Epidermal melanocyte (primary cell): ENCODE measurements around the gene BRSK2.

Experiments used
- DNase-seq: peaks from one replicate; pipeline ENCODE4 v3.0.0; 2011; ENCODE audit warnings: low spot score; ENCODE audit not compliant: insufficient read length

BRSK2 gene

DNA sequence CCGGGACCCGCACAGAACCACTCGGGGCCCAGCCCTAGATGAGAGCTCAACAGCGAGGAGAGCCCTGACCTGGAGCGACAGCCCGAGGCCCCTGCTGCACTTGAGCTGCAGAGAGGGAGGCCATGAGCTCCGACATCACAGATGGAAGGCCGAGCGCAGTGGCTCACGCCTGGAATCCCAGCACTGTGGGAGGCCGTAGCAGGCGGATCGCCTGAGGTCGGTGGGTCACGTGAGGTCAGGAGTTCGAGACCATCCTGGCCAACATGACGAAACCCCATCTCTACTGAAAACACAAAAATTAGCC lies 13.8 kb upstream of the BRSK2 start:
- no peak for DNase-seq

GRCh38 chr11:1377231-1377780 lies 12.4 kb upstream of the BRSK2 start:
- DNase-seq, result no peak

GRCh38 chr11:1381793-1382425 lies 7.8 kb upstream of the BRSK2 start:
- no peak for DNase-seq

DNA sequence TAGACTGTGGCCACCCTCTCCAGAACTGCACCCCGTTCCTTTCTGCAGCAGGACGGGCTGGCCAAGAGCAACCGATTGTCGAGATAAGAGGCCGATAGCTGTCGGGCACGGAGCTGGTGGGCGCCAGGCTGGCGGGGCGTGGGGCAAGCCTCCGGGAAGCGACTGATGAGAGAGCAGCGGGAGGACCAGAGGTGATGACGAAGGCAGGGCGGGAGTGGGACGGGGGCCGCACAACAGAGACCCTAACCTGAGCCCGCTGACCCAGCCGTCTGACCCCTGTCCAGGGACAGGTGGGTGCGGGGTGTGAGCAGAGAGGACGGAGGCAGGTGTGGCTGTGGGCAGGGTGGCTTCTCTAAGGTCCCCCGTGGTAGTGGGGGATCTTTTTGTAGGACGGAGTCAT lies 7.3 kb upstream of the BRSK2 start:
- DNase-seq, result no peak

- DNase-seq, result peak; percentile 65
Observed at GRCh38 chr11:1382831-1383607, 6.7 kb upstream of the BRSK2 start.

GRCh38 chr11:1384199-1384970 lies 5.3 kb upstream of the BRSK2 start:
- DNase-seq, result no peak

GRCh38 chr11:1387521-1387920 lies 2.2 kb upstream of the BRSK2 start:
- no peak for DNase-seq

- no peak for DNase-seq
Observed at GRCh38 chr11:1387961-1388762, 1.6 kb upstream of the BRSK2 start.

DNA sequence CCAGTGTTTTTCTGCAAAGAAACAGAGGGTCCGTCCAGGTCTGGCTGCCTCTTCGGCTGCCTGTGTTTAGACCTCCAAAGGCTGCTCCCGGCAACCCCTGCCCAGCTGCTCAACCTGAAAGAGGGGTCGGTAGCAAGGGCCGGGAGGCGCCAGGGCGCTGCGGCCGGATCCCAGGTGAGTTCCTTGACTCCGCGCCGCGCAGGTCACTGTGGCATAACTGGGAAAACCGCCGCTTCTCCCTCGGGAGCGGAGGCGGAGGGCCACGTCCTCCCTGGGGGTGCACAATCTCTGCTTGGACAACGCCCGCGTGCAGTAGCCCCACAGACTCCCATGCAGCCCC lies 1.0 kb upstream of the BRSK2 start:
- DNase-seq, result no peak

DNA sequence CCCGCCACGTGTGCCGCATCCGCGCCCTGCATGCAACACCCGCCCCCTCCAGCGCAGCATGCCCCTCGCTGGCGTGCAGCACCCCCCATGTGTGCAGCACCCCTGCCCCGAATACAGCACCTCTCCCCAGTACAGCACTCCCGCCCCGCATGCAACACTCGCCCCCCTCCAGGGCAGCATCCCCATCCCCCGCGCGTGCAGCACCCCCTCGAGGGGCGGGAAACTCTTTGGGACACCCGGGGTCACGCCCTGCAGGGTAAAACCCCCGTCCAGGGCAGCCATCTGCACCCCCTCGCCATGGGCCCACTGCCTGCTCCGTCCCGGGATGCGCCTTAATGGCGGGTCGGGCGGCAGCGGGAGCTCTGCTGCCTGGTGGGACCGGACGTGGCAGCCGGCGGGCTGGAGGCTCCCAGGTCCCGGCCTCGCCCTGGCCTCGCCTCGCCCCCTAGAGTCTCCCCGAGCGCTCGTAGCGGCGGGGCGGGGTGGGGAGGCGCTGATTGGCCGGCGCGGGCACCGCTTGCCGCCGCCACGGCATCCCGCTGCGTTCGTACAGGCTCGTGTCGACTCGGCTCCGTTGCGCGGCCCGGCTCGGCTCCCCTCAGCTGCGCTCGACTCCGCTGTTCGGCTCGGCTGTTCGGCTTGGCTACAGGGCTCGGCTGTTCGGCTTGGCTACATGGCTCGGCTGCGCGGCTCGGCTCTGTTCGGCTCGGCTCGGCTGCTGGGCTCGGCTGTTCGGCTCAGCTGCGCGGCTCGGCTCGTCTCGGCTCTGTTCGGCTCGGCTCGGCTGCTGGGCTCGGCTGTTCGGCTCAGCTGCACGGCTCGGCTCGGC lies 417 bp upstream of the BRSK2 start:
- DNase-seq, result peak; percentile 96

- no peak for DNase-seq
Observed at GRCh38 chr11:1390569-1391164, 933 bp downstream of the BRSK2 start.

GRCh38 chr11:1391165-1392075 lies 1.7 kb downstream of the BRSK2 start:
- no peak for DNase-seq

- no peak for DNase-seq
Observed at GRCh38 chr11:1392111-1392510, 2.4 kb downstream of the BRSK2 start.

GRCh38 chr11:1392561-1392960 lies 2.8 kb downstream of the BRSK2 start:
- no peak for DNase-seq

GRCh38 chr11:1393038-1393710 lies 3.4 kb downstream of the BRSK2 start:
- DNase-seq, result no peak

DNA sequence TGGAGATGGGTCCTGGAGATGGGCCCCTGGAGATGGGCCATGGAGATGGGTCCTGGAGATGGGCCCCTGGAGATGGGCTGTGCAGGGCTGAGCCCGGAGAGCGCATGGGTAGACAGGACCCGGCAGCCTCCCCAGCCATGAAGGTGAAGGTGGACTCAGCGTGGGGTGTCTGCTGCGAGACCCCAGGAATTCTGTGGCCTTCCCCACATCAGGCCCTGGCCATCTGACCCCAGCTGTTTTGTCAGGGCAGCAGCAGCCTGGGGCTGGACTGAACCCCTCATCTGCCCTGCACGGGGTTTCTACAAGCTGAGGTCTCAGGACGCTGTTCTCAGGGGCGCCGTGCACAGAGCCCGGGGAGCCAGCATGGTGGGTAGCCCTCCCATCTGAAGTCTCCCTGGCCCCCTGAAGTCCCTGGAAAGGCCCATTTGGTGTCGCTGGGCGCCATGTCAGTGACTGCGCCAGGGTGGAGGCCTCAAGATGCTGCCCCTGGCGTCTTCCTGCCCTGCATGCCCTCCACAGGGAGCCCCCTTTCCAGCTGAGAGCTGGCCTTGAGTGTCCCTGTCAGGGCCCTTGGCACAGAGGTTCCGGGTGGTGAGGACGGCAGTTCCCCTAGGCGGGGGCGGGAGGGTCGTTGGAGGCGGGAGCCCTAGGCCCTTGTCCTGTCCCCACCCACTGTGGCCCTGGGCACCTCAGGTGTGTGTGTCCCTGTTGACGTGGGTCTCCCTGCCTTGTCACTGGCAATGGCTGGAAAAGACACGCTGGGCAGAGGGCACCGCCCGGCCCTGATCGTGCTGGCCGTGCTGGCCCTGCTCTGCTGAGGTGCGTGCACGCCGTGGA lies 5.4 kb downstream of the BRSK2 start:
- DNase-seq, result no peak

DNA sequence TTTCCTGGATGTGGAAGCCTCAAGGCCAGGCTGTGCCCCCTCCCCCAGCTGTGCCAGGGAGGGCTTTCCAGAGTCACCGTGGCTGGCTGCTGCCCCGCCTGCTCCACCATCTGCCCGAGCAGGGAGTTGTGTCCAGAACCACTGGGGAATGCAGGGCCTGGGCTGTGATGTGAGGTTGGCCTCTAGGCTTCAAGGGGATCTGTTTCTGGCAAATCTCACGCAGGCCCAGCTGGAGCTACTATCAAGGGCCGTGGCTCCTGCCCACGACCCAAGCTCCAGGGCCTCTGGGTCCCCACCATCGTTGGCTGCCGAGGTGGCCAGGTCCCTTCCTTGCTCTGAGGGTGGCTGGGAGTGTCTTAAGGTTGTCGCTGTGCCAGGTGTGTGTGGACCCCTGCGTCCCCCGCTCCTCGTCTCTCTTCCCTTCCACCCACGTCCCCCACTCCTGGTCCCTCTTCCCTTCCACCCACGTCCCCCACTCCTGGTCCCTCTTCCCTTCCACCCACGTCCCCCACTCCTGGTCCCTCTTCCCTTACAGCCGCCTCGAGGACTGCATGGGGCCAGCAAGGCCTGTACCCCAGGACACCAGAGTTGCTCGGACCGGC lies 6.1 kb downstream of the BRSK2 start:
- no peak for DNase-seq
